GM06990 (cell line): ENCODE measurements around the gene PC.

ENCODE experiments used
- DNase-seq: peaks from one replicate; pipeline ENCODE4 v3.0.0-alpha.2; 2011; ENCODE audit not compliant: insufficient read length; ENCODE audit errors: extremely low read depth
- H3K27me3 ChIP-seq: replicated peaks from 2 replicates; pipeline ENCODE4 v1.6.0; 2011; ENCODE audit warnings: low read length; ENCODE audit not compliant: control insufficient read depth, insufficient read depth
- H3K36me3 ChIP-seq: 2 replicates; pipeline ENCODE4 v1.5.1; 2011; ENCODE audit warnings: low read length; ENCODE audit not compliant: control insufficient read depth, insufficient read depth
- H3K4me3 ChIP-seq: replicated peaks from 2 replicates; pipeline ENCODE4 v1.5.1; 2011; ENCODE audit warnings: low read depth, mild to moderate bottlenecking, control low read depth, low read length
- CTCF ChIP-seq: IDR thresholded peaks from 2 replicates; pipeline ENCODE4 v1.5.1; 2011; ENCODE audit warnings: low read length, control low read depth, mild to moderate bottlenecking, inconsistent platforms; ENCODE audit not compliant: insufficient read depth, poor library complexity, severe bottlenecking

The PC gene

GRCh38 chr11:66912361-66912760 is 45.8 kb downstream of the PC start:
- TF ChIP-seq CTCF = no peak
- no peak for DNase-seq
- no peak overlapping the region for H3K4me3 ChIP-seq
- no peaks in the 10 kb centered on the region for H3K36me3 ChIP-seq
- H3K27me3 ChIP-seq = no peaks in the 10 kb centered on the region; the same call in none of the 2 replicates

GRCh38 chr11:66910669-66911068 is 47.5 kb downstream of the PC start:
- no peak overlapping the region for H3K4me3 ChIP-seq
- DNase-seq = no peak
- no peaks in the 10 kb centered on the region for H3K36me3 ChIP-seq
- TF ChIP-seq CTCF = no peak
- H3K27me3 ChIP-seq = no peaks in the 10 kb centered on the region; the same call in none of the 2 replicates

- DNase-seq = no peak
- no peak overlapping the region for H3K4me3 ChIP-seq
- no peaks in the 10 kb centered on the region; the same call in none of the 2 replicates for H3K27me3 ChIP-seq
- no peak for TF ChIP-seq CTCF
- H3K36me3 ChIP-seq = no peaks in the 10 kb centered on the region
Measured at GRCh38 chr11:66910016-66910415, 48.2 kb downstream of the PC start.

- no peak for DNase-seq
- no peak overlapping the region for H3K4me3 ChIP-seq
- H3K27me3 ChIP-seq = no peaks in the 10 kb centered on the region; the same call in none of the 2 replicates
- TF ChIP-seq CTCF = no peak
- H3K36me3 ChIP-seq = no peaks in the 10 kb centered on the region
Measured at GRCh38 chr11:66909181-66909580, 49.0 kb downstream of the PC start.

GRCh38 chr11:66907751-66908630 is 50.2 kb downstream of the PC start:
- H3K36me3 ChIP-seq = no peaks in the 10 kb centered on the region
- H3K27me3 ChIP-seq = no peaks in the 10 kb centered on the region; the same call in none of the 2 replicates
- no peak for DNase-seq
- no peak for TF ChIP-seq CTCF
- no peak overlapping the region for H3K4me3 ChIP-seq
